ENCODE measurements around the gene SORCS3.

DNA sequence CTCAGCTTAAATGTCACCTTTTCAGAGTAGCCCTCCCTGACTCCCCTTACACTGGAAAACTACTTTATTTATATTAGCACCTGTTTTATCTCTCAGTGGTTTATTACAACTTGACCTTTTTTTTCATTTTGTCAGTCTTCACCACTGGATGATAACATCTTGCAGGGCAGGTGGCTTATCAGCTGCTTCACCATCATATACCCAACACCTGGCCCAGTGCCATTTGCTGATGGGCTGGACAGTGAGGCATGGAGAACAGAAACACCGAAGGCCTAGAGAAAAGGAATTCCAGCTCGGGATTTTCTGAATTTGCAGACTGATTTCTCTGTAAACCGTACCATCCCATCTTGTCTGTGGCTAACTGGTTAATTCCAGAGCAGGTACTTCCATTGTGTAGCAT is 48.5 kb downstream of the SORCS3 start:
- no peak for TF ChIP-seq CTCF (IDR thresholded peaks at IDR 0.05)
- no peak for TF ChIP-seq POLR2A (IDR thresholded peaks at IDR 0.05)

Data from esophagus squamous epithelium (tissue), 4 donors.